Measurements from ENCODE around the gene HOXA4.

DNA sequence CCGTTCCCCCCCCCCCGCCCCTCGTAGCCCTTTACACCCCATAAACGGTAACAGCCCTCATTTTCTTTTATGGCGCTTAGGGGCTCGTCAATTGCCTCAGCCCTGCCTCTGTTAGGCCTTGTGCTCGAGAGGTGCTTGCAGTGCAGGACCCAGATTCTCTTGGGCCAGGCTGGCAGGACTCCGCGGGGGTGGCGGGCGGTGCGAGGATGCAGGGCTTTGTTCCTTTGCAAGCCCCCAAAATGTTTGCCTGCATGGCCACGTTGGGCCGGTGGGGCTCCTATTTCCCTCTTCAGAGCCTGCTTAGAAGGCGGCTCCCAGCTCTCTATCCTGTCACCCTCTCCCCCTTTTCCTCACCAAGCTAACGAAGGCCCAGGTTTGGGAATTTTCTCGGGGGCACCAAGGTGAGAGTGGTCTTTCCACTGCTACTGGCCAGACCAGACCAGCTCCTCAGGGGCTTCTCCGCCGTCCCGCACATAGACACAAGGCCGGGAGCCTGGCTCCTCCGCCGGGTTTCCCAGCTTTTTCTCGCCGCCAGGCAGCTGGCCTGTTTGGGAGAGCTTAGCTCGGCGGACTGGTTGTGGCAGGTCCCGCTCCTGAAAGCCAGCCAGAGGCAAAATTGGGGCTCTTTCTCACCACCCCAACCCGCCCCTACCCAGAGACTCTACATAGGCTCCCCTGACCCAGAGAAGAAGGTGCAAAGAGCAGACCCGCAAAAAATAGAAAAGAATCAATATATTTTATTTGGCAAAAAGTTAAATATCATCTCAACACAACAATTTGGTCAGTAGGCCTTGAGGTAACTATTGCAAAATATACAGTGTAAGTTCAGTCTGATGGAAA lies 31.4 kb upstream of the HOXA4 start:
- TF ChIP-seq, protein P1, sequence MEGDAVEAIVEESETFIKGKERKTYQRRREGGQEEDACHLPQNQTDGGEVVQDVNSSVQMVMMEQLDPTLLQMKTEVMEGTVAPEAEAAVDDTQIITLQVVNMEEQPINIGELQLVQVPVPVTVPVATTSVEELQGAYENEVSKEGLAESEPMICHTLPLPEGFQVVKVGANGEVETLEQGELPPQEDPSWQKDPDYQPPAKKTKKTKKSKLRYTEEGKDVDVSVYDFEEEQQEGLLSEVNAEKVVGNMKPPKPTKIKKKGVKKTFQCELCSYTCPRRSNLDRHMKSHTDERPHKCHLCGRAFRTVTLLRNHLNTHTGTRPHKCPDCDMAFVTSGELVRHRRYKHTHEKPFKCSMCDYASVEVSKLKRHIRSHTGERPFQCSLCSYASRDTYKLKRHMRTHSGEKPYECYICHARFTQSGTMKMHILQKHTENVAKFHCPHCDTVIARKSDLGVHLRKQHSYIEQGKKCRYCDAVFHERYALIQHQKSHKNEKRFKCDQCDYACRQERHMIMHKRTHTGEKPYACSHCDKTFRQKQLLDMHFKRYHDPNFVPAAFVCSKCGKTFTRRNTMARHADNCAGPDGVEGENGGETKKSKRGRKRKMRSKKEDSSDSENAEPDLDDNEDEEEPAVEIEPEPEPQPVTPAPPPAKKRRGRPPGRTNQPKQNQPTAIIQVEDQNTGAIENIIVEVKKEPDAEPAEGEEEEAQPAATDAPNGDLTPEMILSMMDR (IDR thresholded peaks at IDR 0.05; ENCODE audit: insufficient read depth, low read length, poor library complexity, severe bottlenecking) = no peak
- no peak for TF ChIP-seq EZH2phosphoT487 (conservative IDR thresholded peaks at IDR 0.05; ENCODE audit: low read length)

Data from SU-DHL-6 (cell line).